ENCODE results near the gene CLRN2.
"Not testable (repeated sequence)": the region's sequence is repeated elsewhere in the genome, so short reads cannot be mapped to it uniquely, and the experiment has no call there.

CLRN2 gene

DNA sequence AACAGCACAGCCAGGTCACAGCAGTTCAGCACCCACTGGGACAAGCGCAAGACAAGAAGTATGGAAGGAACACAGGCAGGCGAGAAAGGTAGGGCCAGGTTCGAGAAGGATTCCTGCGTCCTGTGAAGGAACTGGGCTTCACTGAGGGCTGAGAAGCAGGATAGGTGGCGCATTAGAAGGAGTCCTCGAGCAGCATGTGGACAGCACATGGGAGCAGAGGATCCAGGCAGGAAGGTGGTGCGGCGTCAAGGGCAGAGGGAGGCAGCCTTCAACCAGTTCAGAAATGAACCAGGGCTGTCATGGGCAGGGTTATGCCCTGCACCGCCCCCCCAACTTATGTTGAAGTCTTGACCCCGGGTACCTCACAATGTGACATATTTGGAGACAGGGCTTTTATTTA is 31.3 kb downstream of the CLRN2 start:
- DNase-seq: no peak

DNA sequence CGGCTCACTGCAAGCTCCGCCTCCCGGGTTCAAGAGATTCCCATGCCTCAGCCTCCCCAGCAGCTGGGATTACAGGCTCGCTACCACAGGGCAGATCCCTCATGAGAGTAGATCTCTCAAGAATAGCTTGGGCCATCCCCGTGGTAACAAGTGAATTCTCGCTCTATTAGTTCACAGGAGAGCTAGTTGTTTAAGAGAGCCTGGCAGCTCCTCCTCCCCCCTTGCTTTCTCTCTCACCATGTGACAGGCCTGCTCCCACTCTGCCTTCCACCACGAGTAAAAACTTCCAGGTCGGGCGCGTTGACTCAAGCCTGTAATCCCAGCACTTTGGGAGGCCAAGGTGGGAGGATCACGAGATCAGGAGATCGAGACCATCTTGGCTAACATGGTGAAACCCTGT is 31.7 kb downstream of the CLRN2 start:
- no peak for DNase-seq

DNA sequence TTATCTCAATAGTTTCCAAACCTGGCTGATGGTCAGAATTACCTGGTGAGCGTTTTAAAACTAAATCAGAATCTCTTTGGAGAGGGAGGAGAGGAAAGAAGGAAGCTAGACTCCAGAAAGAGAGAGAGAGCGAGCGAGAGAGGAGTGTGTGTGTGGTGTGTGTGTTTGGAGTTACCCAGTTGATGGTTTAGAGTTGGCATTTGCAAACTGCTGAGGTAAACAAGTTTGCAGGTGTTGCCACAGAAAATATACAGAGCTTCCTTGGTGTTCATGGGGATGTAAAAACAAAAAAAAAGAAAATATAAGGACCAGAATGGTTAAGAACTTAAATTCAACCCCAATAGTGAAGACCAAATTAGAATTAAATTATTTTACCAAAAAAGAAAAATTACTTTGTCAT is 35.6 kb downstream of the CLRN2 start:
- no peak for DNase-seq

DNA sequence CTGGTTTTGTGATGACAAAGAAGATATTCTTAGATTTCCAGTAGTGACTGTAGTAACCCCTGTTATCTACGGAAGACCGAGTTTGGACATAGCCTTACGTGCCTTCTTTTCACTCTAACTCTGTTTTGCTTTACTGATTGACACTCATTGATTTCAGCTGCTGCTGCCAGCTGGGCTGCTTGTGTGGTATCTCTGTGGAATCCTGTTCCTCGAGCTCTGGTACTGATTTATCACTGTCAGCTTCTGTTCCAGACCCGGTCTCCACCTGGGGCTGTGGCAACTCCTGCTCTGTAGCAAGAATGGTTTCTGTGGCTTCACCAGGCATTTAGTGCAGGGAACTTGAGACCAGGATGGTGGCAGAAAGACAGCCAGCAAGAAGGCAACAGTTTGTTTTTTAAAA is 37.5 kb downstream of the CLRN2 start:
- no peak for DNase-seq

DNA sequence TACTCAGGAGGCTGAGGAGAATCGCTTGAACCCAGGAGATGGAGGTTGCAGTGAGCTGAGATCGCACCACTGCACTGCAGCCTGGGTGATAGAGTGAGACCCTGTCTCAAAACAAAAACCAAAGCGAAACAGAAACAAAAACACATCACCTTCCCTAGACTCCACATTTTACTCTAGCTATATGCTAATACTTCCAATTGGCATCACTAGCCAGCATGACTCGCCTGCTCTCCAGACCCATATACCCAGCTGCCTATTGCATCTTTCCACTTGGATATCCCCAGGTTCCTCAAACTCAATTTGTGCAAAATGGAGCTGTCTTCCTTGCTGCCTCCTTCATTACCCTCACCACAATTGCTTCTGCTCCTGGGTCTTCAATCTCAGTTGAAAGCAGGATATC is 39.6 kb downstream of the CLRN2 start:
- no peak for DNase-seq

DNA sequence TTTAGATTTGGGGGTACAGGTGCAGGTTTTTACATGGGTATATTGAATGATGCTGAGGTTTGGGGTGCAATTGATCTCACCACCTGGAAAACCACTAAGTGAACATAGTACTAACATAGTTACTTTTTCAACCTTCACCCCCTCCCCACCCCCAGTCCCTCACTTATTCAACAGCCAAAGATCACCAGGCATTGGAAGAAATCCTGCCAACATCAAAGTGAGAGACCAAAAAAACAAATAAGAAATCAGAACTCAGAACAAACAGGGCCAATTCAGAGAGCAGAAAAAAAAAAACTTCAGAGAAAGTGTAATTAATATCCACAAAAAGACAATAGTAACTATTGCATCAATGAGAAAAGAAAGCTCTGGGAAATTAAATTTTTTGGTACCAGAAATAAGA is 41.5 kb downstream of the CLRN2 start:
- no peak for DNase-seq

DNA sequence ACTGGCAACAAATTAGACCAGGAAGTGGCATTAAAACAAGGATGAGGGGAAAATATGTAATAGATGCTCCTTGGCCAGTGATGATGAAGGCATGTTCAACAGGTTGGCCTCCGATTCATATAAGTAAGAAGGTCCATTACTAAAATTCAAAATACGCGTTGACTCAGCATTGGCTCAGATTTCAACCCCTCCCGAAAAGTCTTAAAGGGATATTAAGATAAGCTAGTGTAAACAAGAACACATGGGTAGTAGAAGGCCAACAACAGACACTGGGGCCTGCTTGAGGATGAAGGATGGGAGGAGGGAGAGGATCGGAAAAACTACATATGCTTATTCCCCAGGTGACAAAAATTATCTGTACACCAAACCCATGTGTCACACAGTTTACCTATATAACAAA is 42.9 kb downstream of the CLRN2 start:
- DNase-seq: no peak

DNA sequence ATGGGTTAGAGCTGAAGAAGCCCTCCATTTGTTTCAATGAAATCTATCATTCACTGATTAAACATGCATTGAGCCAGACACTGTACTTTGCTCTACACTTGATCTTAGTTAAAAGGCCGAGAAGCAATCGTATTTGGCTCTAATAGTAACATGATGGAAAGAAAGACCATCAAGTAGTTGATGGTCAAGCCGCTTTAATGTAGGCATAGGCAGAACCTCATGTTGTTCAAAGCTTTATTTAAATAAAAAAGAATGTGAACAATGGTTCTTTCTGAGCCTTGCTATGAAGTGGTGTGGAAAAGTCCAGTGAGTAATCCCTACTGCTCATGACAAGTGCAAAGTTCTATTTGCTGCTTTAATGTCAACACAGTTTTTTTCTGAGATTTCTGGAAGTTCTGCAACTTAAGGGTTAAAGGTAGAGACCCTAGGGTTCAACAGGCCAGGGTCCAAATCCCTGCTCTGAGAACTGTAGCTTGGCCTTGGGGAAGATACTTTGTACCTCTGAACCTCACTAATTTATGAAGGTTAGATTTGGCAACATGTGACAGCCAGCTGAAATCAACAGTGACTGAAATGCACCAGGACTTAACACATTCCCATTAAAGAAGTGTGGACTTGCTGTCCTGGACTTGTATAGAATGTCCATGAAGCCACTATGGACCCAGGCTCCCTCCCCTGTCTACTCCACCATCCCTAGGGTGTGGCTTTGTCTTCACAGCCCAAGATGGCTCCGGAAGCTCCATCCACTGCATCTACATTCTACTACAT is 44.2 kb downstream of the CLRN2 start:
- DNase-seq: no peak

DNA sequence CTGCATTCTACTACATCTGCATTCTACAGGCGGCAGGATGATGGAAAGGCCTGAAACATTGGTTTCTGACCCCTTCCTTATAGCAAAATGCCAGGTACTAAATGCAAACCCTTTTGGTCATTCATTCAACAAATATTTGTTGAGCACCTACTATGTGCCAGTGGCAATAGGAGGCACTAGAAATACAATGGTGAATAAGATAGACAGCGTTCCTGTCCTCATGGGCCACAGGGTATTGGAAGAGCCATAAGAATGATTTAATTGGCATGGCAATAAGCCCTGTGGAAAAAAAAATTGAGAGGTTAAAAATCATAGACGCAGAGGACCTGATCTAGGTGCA is 44.7 kb downstream of the CLRN2 start:
- DNase-seq: no peak

DNA sequence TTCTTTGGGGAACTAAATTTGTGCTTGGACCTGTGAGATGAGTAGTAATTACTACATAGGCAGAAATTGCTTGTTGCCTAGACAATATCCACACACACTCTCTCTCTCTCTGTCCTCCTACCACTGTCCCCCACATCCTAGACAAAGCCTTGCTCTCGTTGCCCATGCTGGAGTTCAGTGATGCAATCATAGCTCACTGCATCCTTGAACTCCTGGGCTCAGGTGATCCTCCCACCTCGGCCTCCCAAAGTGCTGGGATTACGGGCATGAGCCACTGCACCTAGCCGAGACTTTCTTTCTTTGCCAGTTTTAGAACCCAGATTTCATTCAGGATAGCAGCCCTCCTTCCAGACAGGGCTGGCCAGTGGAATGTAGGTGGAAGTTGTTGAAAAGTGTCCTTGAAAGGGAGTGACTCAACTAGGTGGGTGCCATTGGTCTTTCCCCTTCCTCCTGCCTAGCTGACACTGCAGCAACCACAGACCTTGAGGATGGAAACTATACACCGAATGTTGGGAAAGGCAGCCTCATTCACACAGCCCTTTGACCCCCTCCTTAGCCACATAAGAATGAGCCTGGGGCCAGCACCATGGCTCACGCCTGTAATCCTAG is 45.2 kb downstream of the CLRN2 start:
- DNase-seq: no peak

DNA sequence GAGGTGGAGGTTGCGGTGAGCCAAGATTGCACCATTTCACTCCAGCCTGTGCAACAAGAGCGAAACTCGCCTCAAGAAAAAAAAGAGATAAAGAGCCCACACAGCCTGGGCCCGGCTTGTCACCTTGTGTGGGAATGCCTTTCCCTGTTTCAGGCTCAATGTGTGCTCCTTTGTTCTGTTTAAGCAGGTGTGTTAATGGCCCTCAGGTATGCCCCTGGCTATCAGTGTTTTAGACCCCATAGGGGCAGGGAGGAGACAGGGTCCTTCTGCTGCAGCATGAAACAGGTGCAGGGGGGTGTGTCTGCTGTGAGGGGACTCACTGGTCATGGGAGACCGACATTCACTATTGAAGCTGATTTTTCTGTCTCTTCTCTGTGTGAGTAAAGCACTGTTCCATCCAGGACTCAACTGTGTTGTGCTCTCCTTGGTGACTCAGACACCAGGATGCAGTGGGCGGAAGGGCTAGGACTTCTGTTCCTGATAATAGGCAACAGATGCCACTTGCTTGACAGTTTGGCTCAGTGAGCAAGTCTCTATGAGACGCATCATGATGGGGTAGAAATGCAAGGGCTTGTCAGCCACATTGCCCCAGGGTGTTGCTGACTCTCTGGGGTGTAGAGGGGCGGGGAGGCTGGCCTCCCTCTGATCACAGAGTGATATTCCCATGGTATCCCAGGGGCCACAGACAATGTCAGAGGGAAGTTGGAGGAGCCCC is 46.4 kb downstream of the CLRN2 start:
- DNase-seq: no peak

DNA sequence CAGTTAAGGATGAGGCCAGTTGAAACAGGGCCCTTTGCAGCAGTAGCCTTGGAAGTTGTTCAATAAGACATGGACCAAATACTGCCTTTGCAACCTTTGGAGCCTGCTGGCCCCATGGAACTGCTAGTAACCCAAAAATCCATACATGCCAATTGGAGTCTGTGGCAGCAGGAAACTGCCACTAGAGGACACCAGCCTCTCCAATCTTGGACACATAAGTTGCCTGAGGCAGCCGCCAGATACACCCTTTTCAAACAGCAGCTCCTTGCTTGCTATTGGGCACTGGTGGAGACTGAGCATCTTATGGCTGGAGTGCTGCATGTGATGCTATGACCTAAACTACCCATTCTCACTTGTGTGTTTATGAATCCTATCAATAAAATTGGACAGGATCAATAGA is 47.2 kb downstream of the CLRN2 start:
- DNase-seq: no peak

DNA sequence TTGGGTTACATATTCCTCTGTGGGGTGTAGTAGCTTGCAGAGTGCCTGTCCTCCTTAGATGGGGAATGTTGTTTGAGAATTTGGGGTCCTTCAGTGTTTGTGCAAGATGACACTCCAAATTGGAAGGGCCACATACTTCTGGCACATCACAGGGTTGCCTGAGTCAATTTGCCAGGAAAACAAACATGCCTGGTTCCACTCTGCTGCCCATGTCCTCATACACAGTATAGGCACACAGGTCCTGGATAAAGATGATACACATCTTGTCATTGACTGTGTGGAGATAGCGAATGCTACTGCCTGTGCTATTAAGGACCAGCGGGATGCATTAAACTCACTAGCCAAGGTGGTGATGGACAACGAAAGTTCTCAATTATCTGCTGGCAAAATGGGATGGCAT is 50.9 kb downstream of the CLRN2 start:
- DNase-seq: no peak

DNA sequence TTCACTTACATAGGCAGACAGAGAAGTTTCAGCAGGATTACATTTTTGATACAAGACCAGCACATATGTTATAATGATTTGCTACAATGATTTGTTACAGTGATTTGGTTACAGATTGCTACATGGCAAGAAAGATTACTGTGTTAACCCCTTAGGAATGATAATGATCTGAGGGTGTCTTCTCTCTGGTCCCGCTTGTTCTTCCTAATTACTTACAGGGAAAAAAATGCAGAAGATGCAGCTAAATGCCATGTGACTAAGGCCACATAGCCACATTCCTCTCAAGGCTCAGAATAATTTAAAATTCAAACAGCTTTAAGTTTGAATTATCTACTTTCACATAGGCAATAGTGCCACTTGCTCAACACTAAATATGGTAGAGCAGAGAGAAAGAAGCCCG is 52.3 kb downstream of the CLRN2 start:
- no peak for DNase-seq

DNA sequence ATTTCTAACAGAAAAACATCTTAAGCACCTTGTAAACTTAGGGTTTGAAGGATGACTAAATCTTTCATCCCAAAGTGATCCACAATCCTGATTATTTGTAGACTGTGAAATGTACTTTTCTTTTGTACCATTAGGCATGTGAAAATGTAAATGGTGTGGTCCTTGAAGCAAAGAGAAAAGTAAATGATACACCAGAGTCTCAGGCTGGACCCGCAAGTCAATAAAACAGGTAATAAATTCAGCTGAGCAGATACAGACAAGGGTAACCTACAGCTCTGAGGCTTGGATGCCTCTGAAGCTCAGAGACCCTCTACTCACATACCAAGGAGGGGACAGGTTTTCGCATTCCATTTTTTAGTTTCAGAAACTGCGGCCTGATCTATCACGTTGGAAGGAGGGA is 59.2 kb downstream of the CLRN2 start:
- DNase-seq: no peak

DNA sequence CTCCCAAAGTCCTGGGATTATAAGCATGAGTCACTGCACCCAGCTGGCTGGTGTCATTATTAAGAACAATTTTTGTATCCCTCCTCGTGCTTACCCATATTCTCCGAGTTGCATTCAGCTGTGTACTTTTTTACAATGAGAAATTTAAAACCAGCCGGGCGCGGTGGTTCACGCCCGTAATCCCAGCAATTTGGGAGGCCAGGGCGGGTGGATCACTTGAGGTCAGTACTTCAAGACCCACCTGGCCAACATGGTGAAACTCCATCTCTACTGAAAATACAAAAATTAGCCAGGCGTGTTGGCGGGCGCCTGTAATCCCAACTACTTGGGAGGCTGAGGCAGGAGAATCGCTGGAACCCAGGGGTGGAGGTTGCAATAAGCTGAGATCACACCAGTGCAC is 60.2 kb downstream of the CLRN2 start:
- not testable (repeated sequence) for DNase-seq

All from activated T-cell treated with anti-CD3 and anti-CD28 coated beads, Interleukin-2, amount 50 U/mL, for 1 hour (primary cell).